GM23338 (cell line): ENCODE results near the gene ELFN1.

Source experiments
- CREB1 ChIP-seq: fragments of 250-450 bp; sonication (Bioruptor Pico); IDR thresholded peaks from 2 replicates; pipeline ENCODE4 v1.5.0; 2020; ENCODE audit warnings: low read depth, mild to moderate bottlenecking, moderate library complexity
- CTCF ChIP-seq, 2 experiments: fragments of 200-600 bp in 1 of 2; sonication (generic) in 1 of 2; conservative IDR thresholded peaks; 2 replicates each; pipeline versions ENCODE4 v1.5.1 to v1.6.1; 2016 to 2017; ENCODE audit warnings: antibody characterized with exemption in 2 of 2, low read depth in 2 of 2, mild to moderate bottlenecking in 2 of 2, moderate library complexity in 1 of 2
- EZH2 ChIP-seq: fragments of 200-600 bp; sonication (generic); IDR thresholded peaks from one replicate; pipeline ENCODE4 v1.8.0; 2017; ENCODE audit warnings: antibody characterized with exemption, mild to moderate bottlenecking, low read depth; ENCODE audit not compliant: unreplicated experiment
- JUNB ChIP-seq: IDR thresholded peaks from one replicate; pipeline ENCODE4 v1.6.1; 2016; ENCODE audit warnings: antibody characterized with exemption; ENCODE audit not compliant: unreplicated experiment
- POLR2AphosphoS5 ChIP-seq: IDR thresholded peaks from 2 replicates; pipeline ENCODE4 v1.6.1; 2016; ENCODE audit warnings: antibody characterized with exemption, low read depth

- no peak for TF ChIP-seq CTCF (conservative IDR thresholded peaks at IDR 0.05; ENCODE audit: low read depth in 2 of 2)
- TF ChIP-seq CREB1: no peak
- TF ChIP-seq EZH2: no peak
- no peak for TF ChIP-seq POLR2AphosphoS5
- no peak for TF ChIP-seq JUNB
These were observed 10.4 kb upstream of the ELFN1 start for GRCh38 chr7:1659696-1660095.
